22Rv1 (cell line): ENCODE results near the gene FBXO27.

Source experiments
- CTCF ChIP-seq: fragments of 450-650 bp; IDR thresholded peaks from 2 replicates; pipeline ENCODE4 v1.5.1; 2017; ENCODE audit warnings: mild to moderate bottlenecking
- ZFX ChIP-seq: fragments of 450-650 bp; IDR thresholded peaks from 2 replicates; pipeline ENCODE4 v1.6.1; 2017; ENCODE audit warnings: antibody characterized with exemption, borderline replicate concordance

DNA sequence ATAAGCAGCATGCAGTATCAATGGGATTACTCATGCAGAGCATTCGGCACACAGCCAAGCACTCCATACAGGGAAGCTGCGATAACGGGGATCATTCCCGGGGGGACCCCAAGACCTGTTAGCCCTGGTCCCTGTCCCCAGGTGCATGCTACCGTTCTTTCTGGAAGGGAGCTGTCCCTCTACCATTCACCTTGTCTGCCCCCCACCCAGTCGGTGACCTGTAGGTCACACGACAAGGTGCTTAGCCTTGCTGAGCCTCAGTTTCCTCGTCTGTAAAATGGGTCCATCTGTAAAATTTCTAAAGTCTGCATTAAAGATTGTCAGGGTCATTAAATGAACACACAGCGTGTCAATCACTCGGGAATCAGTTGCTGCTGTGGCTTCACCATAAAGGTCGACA lies 45.0 kb upstream of the FBXO27 start:
- TF ChIP-seq CTCF = no peak
- TF ChIP-seq ZFX = no peak
